Adrenal gland (tissue), 5 donors: ENCODE measurements around the gene FADS3.

Experiments
- POLR2A ChIP-seq, 2 donors: fragments of 450-650 bp; IDR thresholded peaks; one replicate each; pipeline ENCODE4 v1.6.1; 2017; ENCODE audit warnings: antibody characterized with exemption in 2 of 2, mild to moderate bottlenecking in 2 of 2, moderate library complexity in 1 of 2
- TF ChIP-seq, protein P1 (sequence below), 6 experiments: fragments of 450-650 bp in 4 of 6; fragments of 200-600 bp in 2 of 6; sonication (generic) in 1 of 6; IDR thresholded peaks; 1 replicate in 5 of 6; 2 replicates in 1 of 6; pipeline versions ENCODE4 v1.5.1 to v1.8.0; 2016 to 2021; ENCODE audit warnings: antibody characterized with exemption in 6 of 6, mild to moderate bottlenecking in 2 of 6, moderate library complexity in 1 of 6
- donor health status: DM: no; HTN: no; CAD: no.

GRCh38 chr11:61886643-61887042 is 4.7 kb downstream of the FADS3 start:
- TF ChIP-seq, protein P1, sequence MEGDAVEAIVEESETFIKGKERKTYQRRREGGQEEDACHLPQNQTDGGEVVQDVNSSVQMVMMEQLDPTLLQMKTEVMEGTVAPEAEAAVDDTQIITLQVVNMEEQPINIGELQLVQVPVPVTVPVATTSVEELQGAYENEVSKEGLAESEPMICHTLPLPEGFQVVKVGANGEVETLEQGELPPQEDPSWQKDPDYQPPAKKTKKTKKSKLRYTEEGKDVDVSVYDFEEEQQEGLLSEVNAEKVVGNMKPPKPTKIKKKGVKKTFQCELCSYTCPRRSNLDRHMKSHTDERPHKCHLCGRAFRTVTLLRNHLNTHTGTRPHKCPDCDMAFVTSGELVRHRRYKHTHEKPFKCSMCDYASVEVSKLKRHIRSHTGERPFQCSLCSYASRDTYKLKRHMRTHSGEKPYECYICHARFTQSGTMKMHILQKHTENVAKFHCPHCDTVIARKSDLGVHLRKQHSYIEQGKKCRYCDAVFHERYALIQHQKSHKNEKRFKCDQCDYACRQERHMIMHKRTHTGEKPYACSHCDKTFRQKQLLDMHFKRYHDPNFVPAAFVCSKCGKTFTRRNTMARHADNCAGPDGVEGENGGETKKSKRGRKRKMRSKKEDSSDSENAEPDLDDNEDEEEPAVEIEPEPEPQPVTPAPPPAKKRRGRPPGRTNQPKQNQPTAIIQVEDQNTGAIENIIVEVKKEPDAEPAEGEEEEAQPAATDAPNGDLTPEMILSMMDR (IDR thresholded peaks at IDR 0.05): no peak
- TF ChIP-seq POLR2A (IDR thresholded peaks at IDR 0.05): no peak
